ENCODE data around the gene TRIM56. TPM values are rescaled to one million over a fixed set of nuclear protein-coding genes. Genes with fewer than 3 reads are reported as not detected.
"Not testable (repeated sequence)": the region's sequence is repeated elsewhere in the genome, so short reads cannot be mapped to it uniquely, and the experiment has no call there.

TRIM56 gene
- total RNA-seq, 4 donors from 2014 or later = 9.7 to 73.0 (median 26.3) TPM

DNA sequence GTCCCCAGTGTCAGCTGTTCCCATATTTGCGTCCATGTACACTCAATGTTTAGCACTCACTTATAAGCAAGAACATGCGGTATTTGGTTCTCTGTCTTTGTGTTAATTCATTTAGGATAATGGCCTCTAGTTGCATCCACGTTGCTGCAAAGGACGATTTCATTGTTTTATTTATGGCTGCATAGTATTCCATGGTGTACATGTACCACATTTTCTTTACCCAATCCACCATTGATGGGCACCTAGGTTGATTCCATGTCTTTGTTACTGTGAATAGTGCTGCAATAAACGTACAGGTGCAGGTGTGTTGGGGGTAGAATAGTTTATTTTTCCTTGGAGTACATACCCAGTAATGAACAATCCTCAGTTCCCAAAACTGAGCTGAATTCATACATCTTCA is 24.3 kb upstream of the TRIM56 start:
- Histone ChIP-seq H3K9me3 (no peaks in the 10 kb centered on the region), H3K27me3 (peaks cover 0 to 6% of the 10 kb centered on the region in 2 donors), H3K4me1 (no peaks in the 10 kb centered on the region), H3K4me3 (no peak overlapping the region), H3K36me3 (no peaks in the 10 kb centered on the region), H3K27ac (no peak overlapping the region)
- TF ChIP-seq, protein P1, sequence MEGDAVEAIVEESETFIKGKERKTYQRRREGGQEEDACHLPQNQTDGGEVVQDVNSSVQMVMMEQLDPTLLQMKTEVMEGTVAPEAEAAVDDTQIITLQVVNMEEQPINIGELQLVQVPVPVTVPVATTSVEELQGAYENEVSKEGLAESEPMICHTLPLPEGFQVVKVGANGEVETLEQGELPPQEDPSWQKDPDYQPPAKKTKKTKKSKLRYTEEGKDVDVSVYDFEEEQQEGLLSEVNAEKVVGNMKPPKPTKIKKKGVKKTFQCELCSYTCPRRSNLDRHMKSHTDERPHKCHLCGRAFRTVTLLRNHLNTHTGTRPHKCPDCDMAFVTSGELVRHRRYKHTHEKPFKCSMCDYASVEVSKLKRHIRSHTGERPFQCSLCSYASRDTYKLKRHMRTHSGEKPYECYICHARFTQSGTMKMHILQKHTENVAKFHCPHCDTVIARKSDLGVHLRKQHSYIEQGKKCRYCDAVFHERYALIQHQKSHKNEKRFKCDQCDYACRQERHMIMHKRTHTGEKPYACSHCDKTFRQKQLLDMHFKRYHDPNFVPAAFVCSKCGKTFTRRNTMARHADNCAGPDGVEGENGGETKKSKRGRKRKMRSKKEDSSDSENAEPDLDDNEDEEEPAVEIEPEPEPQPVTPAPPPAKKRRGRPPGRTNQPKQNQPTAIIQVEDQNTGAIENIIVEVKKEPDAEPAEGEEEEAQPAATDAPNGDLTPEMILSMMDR (IDR thresholded peaks at IDR 0.05) = no peak
- TF ChIP-seq POLR2A (IDR thresholded peaks at IDR 0.05) = no peak
- no peak for DNase-seq
- intact Hi-C loops (cut with DNase I; ENCODE audit: low total_unique reads) = no loop called here

DNA sequence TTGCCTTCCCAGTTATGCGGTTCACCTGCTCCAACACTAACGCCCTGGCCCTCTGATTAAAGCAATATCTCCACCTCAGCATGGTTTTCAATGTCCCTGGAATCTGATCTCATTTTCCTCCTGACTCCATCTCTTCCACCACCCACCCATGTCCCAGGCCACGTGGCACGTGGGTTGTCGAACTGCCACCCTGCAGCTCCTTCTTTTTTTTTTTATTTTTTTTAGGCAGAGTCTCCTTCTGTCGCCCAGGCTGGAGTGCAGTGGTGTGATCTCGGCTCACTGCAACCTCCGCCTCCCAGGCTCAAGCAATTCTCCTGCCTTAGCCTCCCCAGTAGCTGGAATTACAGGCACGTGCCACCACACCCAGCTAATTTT is 21.1 kb upstream of the TRIM56 start:
- intact Hi-C loops (cut with DNase I; ENCODE audit: low total_unique reads); H3K4me1 ChIP-seq; H3K9me3 ChIP-seq; DNase-seq; H3K4me3 ChIP-seq; H3K27ac ChIP-seq; H3K27me3 ChIP-seq; H3K36me3 ChIP-seq: not testable (repeated sequence)

DNA sequence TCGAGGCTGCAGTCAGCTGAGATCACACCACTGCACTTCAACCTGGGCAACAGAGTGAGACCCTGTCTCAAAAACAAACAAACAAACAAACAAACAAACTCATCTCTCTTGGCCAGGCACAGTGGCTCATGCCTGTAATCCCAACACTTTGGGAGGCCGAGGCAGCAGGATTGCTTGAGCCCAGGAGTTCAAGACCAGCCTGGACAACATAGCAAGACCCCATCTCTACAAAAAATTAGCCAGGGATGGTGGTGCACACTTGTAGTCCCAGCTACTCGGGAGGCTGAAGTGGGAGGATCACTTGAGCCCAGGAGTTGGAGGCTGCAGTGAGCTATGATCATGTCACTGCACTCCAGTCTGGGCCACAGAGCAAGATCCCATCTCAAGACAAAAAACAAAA is 20.1 kb upstream of the TRIM56 start:
- DNase-seq; H3K27ac ChIP-seq; H3K9me3 ChIP-seq; intact Hi-C loops (cut with DNase I; ENCODE audit: low total_unique reads); H3K27me3 ChIP-seq; H3K4me3 ChIP-seq; H3K4me1 ChIP-seq; H3K36me3 ChIP-seq: not testable (repeated sequence)

DNA sequence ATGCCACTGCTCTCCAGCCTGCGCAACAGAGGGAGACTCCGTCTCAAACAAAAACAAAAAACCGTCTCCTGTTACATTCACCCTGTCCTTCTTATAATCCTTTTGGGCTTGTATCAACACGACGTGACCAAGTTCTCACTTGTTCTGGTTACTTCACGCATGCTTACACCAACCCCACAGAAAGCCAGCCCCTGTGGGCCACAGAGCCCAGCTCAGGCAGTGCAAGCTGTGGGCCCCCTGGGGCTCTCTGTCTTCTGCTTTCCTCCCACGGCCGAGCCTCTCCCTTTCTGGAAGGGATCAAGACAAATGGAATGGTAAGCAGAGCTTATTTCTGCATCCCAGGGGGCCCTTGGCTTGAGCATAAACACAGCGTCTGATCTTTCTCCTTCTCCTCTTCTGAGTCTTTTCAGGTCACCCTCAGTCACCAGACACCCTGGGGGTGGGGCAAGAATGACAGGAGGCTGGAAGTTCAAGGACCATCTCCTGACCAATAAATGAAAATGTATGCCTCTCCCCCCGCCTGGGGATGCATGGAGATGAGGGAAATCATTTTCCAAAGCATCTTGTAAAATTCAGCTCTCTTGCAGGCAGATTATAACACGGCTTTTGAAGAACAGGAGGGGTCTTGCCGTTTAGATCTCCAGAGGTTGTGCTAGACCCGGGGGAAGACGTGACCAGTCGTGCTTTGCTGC is 19.0 kb upstream of the TRIM56 start:
- H3K27ac ChIP-seq = no peak overlapping the region
- H3K27me3 ChIP-seq = no peaks in the 10 kb centered on the region
- DNase-seq = no peak
- H3K9me3 ChIP-seq = no peaks in the 10 kb centered on the region
- no peaks in the 10 kb centered on the region for H3K36me3 ChIP-seq
- H3K4me3 ChIP-seq = no peak overlapping the region
- TF ChIP-seq POLR2A (IDR thresholded peaks at IDR 0.05) = no peak
- TF ChIP-seq, protein P1 (IDR thresholded peaks at IDR 0.05) = no peak
- H3K4me1 ChIP-seq = no peaks in the 10 kb centered on the region
- intact Hi-C loops (cut with DNase I; ENCODE audit: low total_unique reads) = no loop called here

DNA sequence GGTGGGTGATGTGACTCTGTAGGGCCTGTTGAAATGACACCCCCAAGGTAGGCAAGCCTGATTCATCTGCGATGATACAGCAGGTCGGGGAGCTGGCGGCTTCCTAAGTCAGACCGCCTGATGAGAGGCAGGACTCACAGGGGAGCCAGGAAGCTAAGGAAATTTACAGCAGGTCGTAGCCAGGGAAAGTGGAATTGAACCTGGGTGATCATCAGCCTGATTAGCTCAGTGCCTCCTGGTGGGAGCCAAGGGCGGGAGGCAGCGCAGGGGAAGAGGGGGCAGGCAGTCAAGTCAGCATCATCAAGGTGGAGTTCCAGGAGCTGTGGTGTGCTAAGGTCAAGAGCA is 18.5 kb upstream of the TRIM56 start:
- intact Hi-C loops (cut with DNase I; ENCODE audit: low total_unique reads) = no loop called here
- DNase-seq = no peak
- no peaks in the 10 kb centered on the region for H3K27me3 ChIP-seq

DNA sequence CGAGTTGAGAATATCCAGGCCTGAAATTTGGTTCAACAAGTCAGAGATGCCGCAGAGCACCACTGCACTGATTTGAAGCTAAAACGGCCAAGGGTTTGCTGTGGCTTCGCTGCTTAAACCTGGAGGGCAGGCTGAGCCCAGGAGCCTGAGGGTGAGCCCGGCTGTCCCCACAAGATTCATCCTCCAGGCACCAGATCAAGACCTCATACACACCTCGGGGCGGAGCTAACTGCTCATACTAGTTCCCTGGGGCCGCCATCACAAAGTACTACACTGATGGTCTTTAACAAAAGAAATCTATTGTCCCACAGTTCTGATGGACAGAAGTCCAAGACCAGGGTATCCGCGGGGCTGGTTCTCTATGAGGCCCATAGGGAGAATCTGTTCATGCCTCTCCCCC is 16.9 kb upstream of the TRIM56 start:
- no peak for DNase-seq
- no peak overlapping the region for H3K4me3 ChIP-seq
- no peaks in the 10 kb centered on the region for H3K27me3 ChIP-seq
- no peak for TF ChIP-seq POLR2A (IDR thresholded peaks at IDR 0.05)
- TF ChIP-seq, protein P1 (IDR thresholded peaks at IDR 0.05) = no peak
- H3K27ac ChIP-seq = no peak overlapping the region
- no peaks in the 10 kb centered on the region for H3K9me3 ChIP-seq
- no peaks in the 10 kb centered on the region for H3K36me3 ChIP-seq
- H3K4me1 ChIP-seq = no peaks in the 10 kb centered on the region
- intact Hi-C loops (cut with DNase I; ENCODE audit: low total_unique reads) = no loop called here

More for the DNA sequence above, 18.5 kb upstream of the TRIM56 start:
- Histone ChIP-seq H3K4me3 (no peak overlapping the region), H3K4me1 (no peaks in the 10 kb centered on the region), H3K36me3 (no peaks in the 10 kb centered on the region), H3K9me3 (no peaks in the 10 kb centered on the region), H3K27ac (no peak overlapping the region)
- TF ChIP-seq POLR2A (IDR thresholded peaks at IDR 0.05) = no peak
- TF ChIP-seq, protein P1 (IDR thresholded peaks at IDR 0.05) = no peak

DNA sequence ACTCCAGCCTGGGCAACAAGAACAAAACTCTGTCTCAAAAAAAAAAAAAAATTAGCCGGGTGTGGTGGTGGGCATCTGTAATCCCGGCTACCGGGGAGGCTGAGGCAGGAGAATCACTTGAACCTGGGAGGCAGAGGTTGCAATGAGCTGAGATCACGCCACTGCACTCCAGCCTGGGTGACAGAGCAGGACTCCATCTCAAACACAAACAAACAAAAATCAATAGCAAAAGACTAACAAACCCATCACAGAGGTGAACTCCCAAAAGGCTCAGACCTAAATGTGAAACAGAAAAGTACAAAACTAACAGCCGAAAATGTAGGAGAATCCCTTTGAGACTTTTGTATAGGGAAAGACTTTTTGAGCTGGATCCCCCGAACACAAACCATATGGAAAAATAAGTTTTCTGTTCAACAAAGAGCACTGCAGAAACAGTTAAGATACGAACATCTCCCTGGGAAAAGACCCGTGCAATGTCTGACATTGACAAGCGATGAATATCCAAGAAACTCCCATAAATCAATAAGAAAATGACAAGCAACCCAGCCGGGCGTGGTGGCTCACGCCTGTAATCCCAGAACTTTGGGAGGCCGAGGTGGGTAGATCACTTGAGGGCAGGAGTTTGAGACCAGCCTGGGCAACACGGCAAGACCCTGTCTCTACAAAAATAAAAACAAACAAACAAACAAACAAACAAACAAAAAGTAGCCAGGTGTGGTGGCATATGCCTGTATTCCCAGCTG is 13.7 kb upstream of the TRIM56 start:
- H3K4me1 ChIP-seq; H3K36me3 ChIP-seq; H3K9me3 ChIP-seq; H3K27me3 ChIP-seq; intact Hi-C loops (cut with DNase I; ENCODE audit: low total_unique reads); DNase-seq; H3K4me3 ChIP-seq; H3K27ac ChIP-seq: not testable (repeated sequence)

All from uterus (tissue), 4 donors.